AG09319 (cell line): ENCODE data around the gene FNDC3B.

ENCODE experiments used
- DNase-seq: peaks from one replicate; pipeline ENCODE4 v3.0.0-alpha.2; 2010; ENCODE audit warnings: low read depth; ENCODE audit errors: extremely low read depth
- TF ChIP-seq, protein P1 (sequence below): IDR thresholded peaks from 2 replicates; pipeline ENCODE4 v1.5.1; 2011; ENCODE audit warnings: low read depth, mild to moderate bottlenecking, inconsistent platforms, low read length, moderate library complexity

The FNDC3B gene

GRCh38 chr3:172185907-172186306, 146.5 kb downstream of the FNDC3B start:
- TF ChIP-seq, protein P1, sequence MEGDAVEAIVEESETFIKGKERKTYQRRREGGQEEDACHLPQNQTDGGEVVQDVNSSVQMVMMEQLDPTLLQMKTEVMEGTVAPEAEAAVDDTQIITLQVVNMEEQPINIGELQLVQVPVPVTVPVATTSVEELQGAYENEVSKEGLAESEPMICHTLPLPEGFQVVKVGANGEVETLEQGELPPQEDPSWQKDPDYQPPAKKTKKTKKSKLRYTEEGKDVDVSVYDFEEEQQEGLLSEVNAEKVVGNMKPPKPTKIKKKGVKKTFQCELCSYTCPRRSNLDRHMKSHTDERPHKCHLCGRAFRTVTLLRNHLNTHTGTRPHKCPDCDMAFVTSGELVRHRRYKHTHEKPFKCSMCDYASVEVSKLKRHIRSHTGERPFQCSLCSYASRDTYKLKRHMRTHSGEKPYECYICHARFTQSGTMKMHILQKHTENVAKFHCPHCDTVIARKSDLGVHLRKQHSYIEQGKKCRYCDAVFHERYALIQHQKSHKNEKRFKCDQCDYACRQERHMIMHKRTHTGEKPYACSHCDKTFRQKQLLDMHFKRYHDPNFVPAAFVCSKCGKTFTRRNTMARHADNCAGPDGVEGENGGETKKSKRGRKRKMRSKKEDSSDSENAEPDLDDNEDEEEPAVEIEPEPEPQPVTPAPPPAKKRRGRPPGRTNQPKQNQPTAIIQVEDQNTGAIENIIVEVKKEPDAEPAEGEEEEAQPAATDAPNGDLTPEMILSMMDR = no peak
- DNase-seq = no peak

- TF ChIP-seq, protein P1 = no peak
- DNase-seq = no peak
Observed at GRCh38 chr3:172186607-172187006, 147.2 kb downstream of the FNDC3B start.

DNA sequence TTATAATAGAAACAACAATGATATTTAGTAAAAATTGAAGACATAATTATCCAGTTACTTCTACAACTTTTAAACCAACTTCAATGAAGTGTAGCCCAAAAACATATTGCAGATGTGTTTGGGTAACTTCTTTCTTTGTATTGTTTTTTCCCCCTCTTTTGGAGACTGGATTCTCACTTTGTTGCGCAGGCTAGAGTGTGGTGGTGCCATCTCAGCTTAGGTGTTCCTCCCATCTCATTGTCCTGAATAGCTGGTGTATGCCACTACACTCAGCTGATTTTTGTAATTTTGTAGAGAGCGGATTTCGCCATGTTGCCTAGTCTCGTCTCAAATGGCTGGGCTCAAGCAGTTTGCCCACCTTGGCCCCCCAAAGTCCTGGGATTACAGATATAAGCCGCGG, 148.1 kb downstream of the FNDC3B start:
- no peak for DNase-seq
- TF ChIP-seq, protein P1 = no peak

- TF ChIP-seq, protein P1 = no peak
- DNase-seq = no peak
Observed at GRCh38 chr3:172188511-172188910, 149.1 kb downstream of the FNDC3B start.

- TF ChIP-seq, protein P1 = no peak
- no peak for DNase-seq
Observed at GRCh38 chr3:172189213-172189612, 149.8 kb downstream of the FNDC3B start.

DNA sequence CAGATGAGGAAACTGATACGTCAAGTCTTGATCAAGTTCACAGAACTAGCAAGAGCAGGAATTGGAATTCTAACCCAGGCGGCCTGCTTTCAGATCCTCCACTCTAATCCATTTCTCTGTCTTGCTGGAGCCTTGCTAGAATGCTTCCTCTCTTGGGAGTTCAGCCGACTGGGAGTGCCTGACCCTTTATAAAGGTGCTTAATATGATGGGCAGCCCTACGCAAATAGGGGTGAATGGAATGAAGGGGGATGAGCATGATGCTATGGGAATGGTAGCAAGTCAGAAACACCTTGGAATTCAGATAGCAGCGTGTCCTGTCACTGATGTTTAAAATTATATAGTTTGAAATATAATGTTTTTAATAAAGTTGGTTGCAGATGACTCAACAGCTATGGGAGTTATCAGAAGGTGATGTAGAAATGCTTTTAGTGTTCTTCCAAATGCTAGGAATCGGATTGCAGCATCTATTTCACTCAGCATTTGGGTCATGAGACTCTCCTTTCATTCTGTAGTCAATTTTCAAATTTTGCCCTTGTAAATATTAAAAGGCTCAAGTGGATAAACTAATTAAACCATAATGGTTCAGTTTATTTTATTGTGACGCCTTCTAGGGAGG, 150.7 kb downstream of the FNDC3B start:
- no peak for DNase-seq
- TF ChIP-seq, protein P1 = no peak

- TF ChIP-seq, protein P1 = no peak
- DNase-seq = no peak
Observed at GRCh38 chr3:172190980-172191379, 151.6 kb downstream of the FNDC3B start.
